LNCAP (cell line): ENCODE data around the gene ARNT2.
A peak's percentile ranks its signal among the peaks of the same experiment; 100 is the strongest.

Experiments used
- CTCF ChIP-seq: fragments of 450-650 bp; IDR thresholded peaks from 2 replicates; pipeline ENCODE4 v1.5.1; 2017; ENCODE audit warnings: mild to moderate bottlenecking

The ARNT2 gene

GRCh38 chr15:80562033-80562432 is 157.9 kb downstream of the ARNT2 start:
- TF ChIP-seq CTCF, result no peak

GRCh38 chr15:80562846-80563245 is 158.7 kb downstream of the ARNT2 start:
- no peak for TF ChIP-seq CTCF

- TF ChIP-seq CTCF, result no peak
These were observed 159.3 kb downstream of the ARNT2 start for GRCh38 chr15:80563372-80563997.

- no peak for TF ChIP-seq CTCF
These were observed 159.9 kb downstream of the ARNT2 start for GRCh38 chr15:80564056-80564455.

- TF ChIP-seq CTCF, result no peak
These were observed 161.2 kb downstream of the ARNT2 start for GRCh38 chr15:80565398-80565797.

- TF ChIP-seq CTCF, result no peak
These were observed 161.8 kb downstream of the ARNT2 start for GRCh38 chr15:80565988-80566387.

GRCh38 chr15:80567721-80568157 is 163.6 kb downstream of the ARNT2 start:
- peak; percentile 78 for TF ChIP-seq CTCF

- no peak for TF ChIP-seq CTCF
These were observed 164.1 kb downstream of the ARNT2 start for GRCh38 chr15:80568298-80568697.
